HepG2 (cell line): Measurements from ENCODE around the gene CBFA2T2. TPM values are rescaled to one million over a fixed set of nuclear protein-coding genes. Genes with fewer than 3 reads are reported as not detected.

ENCODE experiments used
- CERS6 ChIP-seq: sonication (generic); formaldehyde crosslinking; IDR thresholded peaks from 2 replicates; pipeline ENCODE4 v1.5.0; 2020; ENCODE audit warnings: missing genetic modification reagents
- GPN1 ChIP-seq: sonication (generic); formaldehyde crosslinking; IDR thresholded peaks from 2 replicates; pipeline ENCODE4 v1.5.1; 2020; ENCODE audit warnings: missing genetic modification reagents, borderline replicate concordance
- HBP1 ChIP-seq: IDR thresholded peaks from 2 replicates; pipeline ENCODE4 v1.6.1; 2016; ENCODE audit warnings: low read depth, control low read depth
- MAX ChIP-seq: IDR thresholded peaks from 2 replicates; pipeline ENCODE4 v1.6.1; 2012; ENCODE audit warnings: inconsistent platforms
- MEIS1 ChIP-seq: sonication (generic); formaldehyde crosslinking; IDR thresholded peaks from 2 replicates; pipeline ENCODE4 v1.9.0; 2021; ENCODE audit warnings: mild to moderate bottlenecking, missing genetic modification reagents, moderate library complexity, borderline replicate concordance
- NCOA5 ChIP-seq: sonication (generic); formaldehyde crosslinking; IDR thresholded peaks from 2 replicates; pipeline ENCODE4 v1.4.0; 2020; ENCODE audit warnings: missing genetic modification reagents
- RFX1 ChIP-seq: fragments of 450-650 bp; IDR thresholded peaks from 2 replicates; pipeline ENCODE4 v1.6.1; 2017
- TBP ChIP-seq: sonication (generic); formaldehyde crosslinking; IDR thresholded peaks from 2 replicates; pipeline ENCODE4 v1.5.0; 2020; ENCODE audit warnings: missing genetic modification reagents
- ZBTB37 ChIP-seq: sonication (generic); formaldehyde crosslinking; IDR thresholded peaks from 2 replicates; pipeline ENCODE4 v1.4.0; 2020; ENCODE audit warnings: mild to moderate bottlenecking, missing genetic modification reagents
- ZBTB43 ChIP-seq: sonication (generic); formaldehyde crosslinking; conservative IDR thresholded peaks from 2 replicates; pipeline ENCODE4 v1.4.0; 2020; ENCODE audit warnings: missing genetic modification reagents
- ZFY ChIP-seq: sonication (generic); formaldehyde crosslinking; IDR thresholded peaks from 2 replicates; pipeline ENCODE4 v1.4.0; 2020; ENCODE audit warnings: missing genetic modification reagents
- ZNF121 ChIP-seq: sonication (generic); formaldehyde crosslinking; IDR thresholded peaks from 2 replicates; pipeline ENCODE4 v1.5.0; 2020; ENCODE audit warnings: mild to moderate bottlenecking, missing genetic modification reagents
- ZNF18 ChIP-seq: sonication (generic); formaldehyde crosslinking; IDR thresholded peaks from 2 replicates; pipeline ENCODE4 v1.8.0; 2022; ENCODE audit warnings: mild to moderate bottlenecking, missing genetic modification reagents; ENCODE audit not compliant: insufficient replicate concordance
- ZNF207 ChIP-seq: fragments of 450-650 bp; IDR thresholded peaks from 2 replicates; pipeline ENCODE4 v1.6.1; 2016; ENCODE audit warnings: antibody characterized with exemption, borderline replicate concordance
- ZNF225 ChIP-seq: sonication (generic); formaldehyde crosslinking; IDR thresholded peaks from 2 replicates; pipeline ENCODE4 v1.4.0; 2020; ENCODE audit warnings: mild to moderate bottlenecking, missing genetic modification reagents
- ZNF263 ChIP-seq: sonication (generic); formaldehyde crosslinking; IDR thresholded peaks from 2 replicates; pipeline ENCODE4 v1.4.0; 2020; ENCODE audit warnings: missing genetic modification reagents
- ZNF552 ChIP-seq: sonication (generic); formaldehyde crosslinking; IDR thresholded peaks from 2 replicates; pipeline ENCODE4 v1.9.0; 2022; ENCODE audit warnings: missing genetic modification reagents, mild to moderate bottlenecking, borderline replicate concordance
- ZNF598 ChIP-seq: sonication (generic); formaldehyde crosslinking; IDR thresholded peaks from 2 replicates; pipeline ENCODE4 v1.5.1; 2020; ENCODE audit warnings: mild to moderate bottlenecking, missing genetic modification reagents, borderline replicate concordance
- ZNF607 ChIP-seq: sonication (generic); formaldehyde crosslinking; IDR thresholded peaks from 2 replicates; pipeline ENCODE4 v1.5.1; 2020; ENCODE audit warnings: missing genetic modification reagents, mild to moderate bottlenecking, borderline replicate concordance
- ZNF619 ChIP-seq: sonication (generic); formaldehyde crosslinking; IDR thresholded peaks from 2 replicates; pipeline ENCODE4 v1.4.0; 2020; ENCODE audit warnings: mild to moderate bottlenecking, missing genetic modification reagents
- ZNF839 ChIP-seq: sonication (generic); formaldehyde crosslinking; IDR thresholded peaks from 2 replicates; pipeline ENCODE4 v1.4.0; 2020; ENCODE audit warnings: missing genetic modification reagents, mild to moderate bottlenecking, borderline replicate concordance
- ZNF879 ChIP-seq: sonication (generic); formaldehyde crosslinking; IDR thresholded peaks from 2 replicates; pipeline ENCODE4 v1.8.1; 2023; ENCODE audit warnings: missing genetic modification reagents
- polyA plus RNA-seq, 8 experiments: library from polyadenylated mRNA; depleted of rRNA in 3 of 8; stranded (reverse) in 7 of 8; unstranded in 1 of 8; fragments of >200 nt; fragmentation: Illumina TruSeq in 4 of 8; extraction: Trizol in 4 of 8; gene quantifications; 2 replicates each; pipeline versions ENCODE4 v1.2.1 to v1.2.3, GENCODE V29; 2011 to 2016; ENCODE audit warnings: low read depth in 4 of 8, missing spikeins in 1 of 8, mixed read lengths in 1 of 8; ENCODE audit not compliant: insufficient read depth in 1 of 8
- total RNA-seq, 5 experiments: library from RNA; depleted of rRNA; stranded (reverse); fragments of >200 nt; fragmentation: Illumina TruSeq; extraction: Trizol; gene quantifications; 2 replicates each; pipeline ENCODE4 v1.2.3, GENCODE V29; 2016; ENCODE audit warnings: low read depth in 1 of 5

CBFA2T2 gene
- total and polyA plus RNA-seq, 2 of the 13 experiments (the other 11 are each of a cell fraction or from before 2014, with no cell fraction given): 6.3 to 21.2 TPM

GRCh38 chr20:33674294-33675135 lies 184.6 kb downstream of the CBFA2T2 start, which contains the start of gene NECAB3 (continued):
- TF ChIP-seq HBP1 (peak; percentile 77), ZNF18 (CRISPR knock-in tag) (peak; percentile 81), ZNF225 (CRISPR knock-in tag) (peak; percentile 84; the same call in 1 of the 2 replicates), ZNF619 (no peak; the same call in 1 of the 2 replicates), CERS6 (CRISPR knock-in tag) (0 out of 2 replicates have a peak, but pooled peaks have one; percentile 34), MEIS1 (CRISPR knock-in tag) (peak; percentile 93), ZBTB43 (CRISPR knock-in tag) (peak; percentile 82), ZFY (peak; percentile 95), ZNF207 (no peak), ZNF839 (CRISPR knock-in tag) (peak; percentile 18; the same call in 1 of the 2 replicates), TBP (peak; percentile 82; the same call in 1 of the 2 replicates), ZNF552 (CRISPR knock-in tag) (no peak; the same call in 1 of the 2 replicates), ZNF263 (CRISPR knock-in tag) (peak; percentile 6), GPN1 (CRISPR knock-in tag) (no peak), ZNF879 (CRISPR knock-in tag) (peak; percentile 5; the same call in 1 of the 2 replicates), ZNF598 (0 out of 2 replicates have a peak, but pooled peaks have one; percentile 73), RFX1 (no peak), ZBTB37 (0 out of 2 replicates have a peak, but pooled peaks have one; percentile 20), MAX (peak; percentile 85), ZNF607 (CRISPR knock-in tag) (peak; percentile 93), ZNF121 (CRISPR knock-in tag) (peak; percentile 68; the same call in 1 of the 2 replicates), NCOA5 (CRISPR knock-in tag) (0 out of 2 replicates have a peak, but pooled peaks have one; percentile 38)
